MM.1S (cell line): ENCODE data around the gene EMC1.
"Not testable (repeated sequence)": the region's sequence is repeated elsewhere in the genome, so short reads cannot be mapped to it uniquely, and the experiment has no call there.

Experiments
- DNase-seq: peaks from one replicate; pipeline ENCODE4 v3.0.0-alpha.2; 2015
- H2AFZ ChIP-seq: fragments of 300-600 bp; sonication (generic); 2 replicates; pipeline ENCODE4 v1.6.0; 2016; ENCODE audit warnings: antibody characterized with exemption, low read length
- H3F3A ChIP-seq: fragments of 300-600 bp; sonication (generic); 2 replicates; pipeline ENCODE4 v1.6.1; 2016; ENCODE audit warnings: mild to moderate bottlenecking, antibody characterized with exemption, low read length, moderate library complexity, mixed read lengths; ENCODE audit not compliant: insufficient read depth
- H3K27ac ChIP-seq: fragments of 300-600 bp; sonication (generic); 2 replicates; pipeline ENCODE4 v1.5.1; 2016; ENCODE audit warnings: mild to moderate bottlenecking, low read length
- H3K27me3 ChIP-seq: fragments of 300-600 bp; sonication (generic); replicated peaks from 2 replicates; pipeline ENCODE4 v1.6.0; 2016; ENCODE audit warnings: low read length; ENCODE audit not compliant: insufficient read depth
- H3K36me3 ChIP-seq: fragments of 300-600 bp; sonication (generic); replicated peaks from 2 replicates; pipeline ENCODE4 v1.6.1; 2016; ENCODE audit warnings: mild to moderate bottlenecking, low read length, mixed read lengths; ENCODE audit not compliant: insufficient read depth
- H3K4me1 ChIP-seq: fragments of 300-600 bp; sonication (generic); 2 replicates; pipeline ENCODE4 v1.6.1; 2016; ENCODE audit warnings: low read length, mixed read lengths
- H3K4me2 ChIP-seq: fragments of 300-600 bp; sonication (generic); 2 replicates; pipeline ENCODE4 v1.6.0; 2016; ENCODE audit warnings: low read depth, low read length
- H3K4me3 ChIP-seq: fragments of 300-600 bp; sonication (generic); 2 replicates; pipeline ENCODE4 v1.5.1; 2016; ENCODE audit warnings: low read length, mixed read lengths
- H3K79me2 ChIP-seq: fragments of 300-600 bp; sonication (generic); 2 replicates; pipeline ENCODE4 v1.6.1; 2016; ENCODE audit warnings: mixed run types, low read length, mixed read lengths
- H3K9ac ChIP-seq: fragments of 300-600 bp; sonication (generic); 2 replicates; pipeline ENCODE4 v1.6.1; 2016; ENCODE audit warnings: low read length, mixed read lengths
- H3K9me2 ChIP-seq: fragments of 300-600 bp; sonication (generic); replicated peaks from 2 replicates; pipeline ENCODE4 v1.6.1; 2016; ENCODE audit warnings: mild to moderate bottlenecking, low read length, mixed read lengths; ENCODE audit not compliant: insufficient read depth
- H3K9me3 ChIP-seq: fragments of 300-600 bp; sonication (generic); replicated peaks from 2 replicates; pipeline ENCODE4 v1.6.1; 2016; ENCODE audit warnings: mild to moderate bottlenecking, low read length, mixed read lengths; ENCODE audit not compliant: insufficient read depth
- H4K20me1 ChIP-seq: fragments of 300-600 bp; sonication (generic); 2 replicates; pipeline ENCODE4 v1.6.1; 2016; ENCODE audit warnings: mild to moderate bottlenecking, low read length, moderate library complexity, mixed read lengths; ENCODE audit not compliant: insufficient read depth
- EZH2 ChIP-seq: fragments of 300-600 bp; sonication (generic); optimal IDR thresholded peaks from 2 replicates; pipeline ENCODE3; 2017; ENCODE audit warnings: low read depth, mild to moderate bottlenecking, antibody characterized with exemption, low read length, mixed read lengths
- EZH2phosphoT487 ChIP-seq: fragments of 300-600 bp; sonication (generic); IDR thresholded peaks from 2 replicates; pipeline ENCODE4 v1.6.1; 2018; ENCODE audit warnings: antibody characterized with exemption, low read length
- TF ChIP-seq, protein P1 (sequence below): fragments of 300-600 bp; sonication (generic); IDR thresholded peaks from 2 replicates; pipeline ENCODE4 v1.5.1; 2016; ENCODE audit warnings: antibody characterized with exemption, low read length, mixed read lengths

The EMC1 gene

DNA sequence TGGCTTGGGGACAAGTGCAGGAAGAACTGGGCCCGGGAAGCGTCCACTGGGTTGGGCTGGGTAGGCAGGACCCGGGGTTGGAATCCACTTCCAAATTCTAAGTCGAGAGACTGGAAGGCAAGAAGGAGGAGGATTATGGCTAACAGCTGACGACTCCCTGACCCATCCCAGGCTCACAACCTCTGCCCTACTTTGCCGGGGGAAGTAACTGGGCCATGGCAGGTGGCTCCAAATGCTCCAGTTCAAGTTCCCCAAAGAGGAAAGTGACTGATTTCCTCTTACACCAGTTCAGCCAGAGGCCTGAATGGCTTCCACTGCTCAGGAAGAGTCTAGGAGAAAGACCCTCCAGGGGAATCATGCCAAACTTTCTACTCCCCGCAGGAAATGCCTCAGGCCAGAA is 11.4 kb downstream of the EMC1 start:
- Histone ChIP-seq H3K9me2 (no peaks in the 10 kb centered on the region), H3F3A (no peaks in the 10 kb centered on the region), H3K9ac (no peak overlapping the region), H3K36me3 (peaks cover 10% of the 10 kb centered on the region), H3K4me2 (no peak overlapping the region), H3K4me1 (no peaks in the 10 kb centered on the region), H4K20me1 (no peaks in the 10 kb centered on the region), H3K27ac (no peak overlapping the region), H3K9me3 (no peaks in the 10 kb centered on the region), H3K4me3 (no peak overlapping the region), H3K27me3 (no peaks in the 10 kb centered on the region), H2AFZ (no peak overlapping the region), H3K79me2 (no peaks in the 10 kb centered on the region)
- no peak for TF ChIP-seq EZH2phosphoT487
- TF ChIP-seq EZH2 = no peak
- TF ChIP-seq, protein P1, sequence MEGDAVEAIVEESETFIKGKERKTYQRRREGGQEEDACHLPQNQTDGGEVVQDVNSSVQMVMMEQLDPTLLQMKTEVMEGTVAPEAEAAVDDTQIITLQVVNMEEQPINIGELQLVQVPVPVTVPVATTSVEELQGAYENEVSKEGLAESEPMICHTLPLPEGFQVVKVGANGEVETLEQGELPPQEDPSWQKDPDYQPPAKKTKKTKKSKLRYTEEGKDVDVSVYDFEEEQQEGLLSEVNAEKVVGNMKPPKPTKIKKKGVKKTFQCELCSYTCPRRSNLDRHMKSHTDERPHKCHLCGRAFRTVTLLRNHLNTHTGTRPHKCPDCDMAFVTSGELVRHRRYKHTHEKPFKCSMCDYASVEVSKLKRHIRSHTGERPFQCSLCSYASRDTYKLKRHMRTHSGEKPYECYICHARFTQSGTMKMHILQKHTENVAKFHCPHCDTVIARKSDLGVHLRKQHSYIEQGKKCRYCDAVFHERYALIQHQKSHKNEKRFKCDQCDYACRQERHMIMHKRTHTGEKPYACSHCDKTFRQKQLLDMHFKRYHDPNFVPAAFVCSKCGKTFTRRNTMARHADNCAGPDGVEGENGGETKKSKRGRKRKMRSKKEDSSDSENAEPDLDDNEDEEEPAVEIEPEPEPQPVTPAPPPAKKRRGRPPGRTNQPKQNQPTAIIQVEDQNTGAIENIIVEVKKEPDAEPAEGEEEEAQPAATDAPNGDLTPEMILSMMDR = no peak
- DNase-seq = no peak

DNA sequence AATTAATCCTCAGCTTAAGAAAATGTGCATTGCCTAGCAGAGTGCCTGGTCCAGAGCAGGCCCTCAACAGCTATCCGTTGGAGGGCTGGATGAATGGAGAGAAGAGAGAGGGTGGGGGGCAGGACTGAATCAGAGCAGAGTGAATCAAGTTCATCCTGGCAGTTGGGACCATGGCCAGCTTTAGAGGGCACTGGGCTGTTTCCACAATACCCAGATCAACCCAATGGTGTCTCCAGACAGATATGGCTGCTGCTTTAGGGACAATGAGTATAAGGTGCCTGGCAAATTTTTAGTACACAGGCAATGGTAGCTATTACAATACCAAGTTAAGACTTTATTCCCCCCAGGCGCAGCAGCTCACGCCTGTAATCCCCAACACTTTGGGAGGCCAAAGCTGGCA is 17.1 kb downstream of the EMC1 start:
- TF ChIP-seq EZH2phosphoT487 (no peak), EZH2 (no peak)
- TF ChIP-seq, protein P1 = no peak
- Histone ChIP-seq H3K9ac (no peak overlapping the region), H3K9me2 (no peaks in the 10 kb centered on the region), H3K27ac (no peak overlapping the region), H3K9me3 (no peaks in the 10 kb centered on the region), H3K4me2 (no peak overlapping the region), H3K36me3 (peaks cover 9% of the 10 kb centered on the region), H3F3A (no peaks in the 10 kb centered on the region), H3K4me1 (no peaks in the 10 kb centered on the region), H2AFZ (no peak overlapping the region), H3K27me3 (no peaks in the 10 kb centered on the region), H3K4me3 (no peak overlapping the region), H3K79me2 (no peaks in the 10 kb centered on the region), H4K20me1 (no peaks in the 10 kb centered on the region)
- no peak for DNase-seq

DNA sequence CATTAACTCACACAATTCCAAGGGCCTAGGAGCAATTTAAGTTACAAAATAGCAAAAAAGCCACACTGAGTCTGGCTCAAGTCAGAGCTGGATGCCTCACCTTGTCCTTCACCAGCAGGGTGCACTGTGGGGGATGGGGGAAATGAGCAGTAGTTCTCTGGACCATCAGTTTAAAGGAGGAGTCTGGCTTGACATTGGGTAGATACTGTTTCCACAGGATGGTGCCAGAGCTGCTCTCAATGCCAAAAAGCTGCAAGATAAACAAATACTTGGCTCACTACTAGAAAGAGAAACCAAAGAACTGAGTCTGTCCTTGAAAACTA is 18.8 kb downstream of the EMC1 start:
- no peak overlapping the region for H3K4me3 ChIP-seq
- no peak overlapping the region for H3K9ac ChIP-seq
- H3K79me2 ChIP-seq = no peaks in the 10 kb centered on the region; the same call in 1 of the 2 replicates
- no peaks in the 10 kb centered on the region for H3K9me3 ChIP-seq
- no peaks in the 10 kb centered on the region for H3K27me3 ChIP-seq
- no peak overlapping the region for H3K27ac ChIP-seq
- DNase-seq = no peak
- H3K4me1 ChIP-seq = no peaks in the 10 kb centered on the region
- H3K9me2 ChIP-seq = no peaks in the 10 kb centered on the region
- TF ChIP-seq, protein P1 = no peak
- TF ChIP-seq EZH2phosphoT487 (no peak), EZH2 (no peak)
- H3K4me2 ChIP-seq = no peak overlapping the region
- H4K20me1 ChIP-seq = no peaks in the 10 kb centered on the region
- H2AFZ ChIP-seq = no peak overlapping the region
- peaks cover 7% of the 10 kb centered on the region for H3K36me3 ChIP-seq
- H3F3A ChIP-seq = no peaks in the 10 kb centered on the region

DNA sequence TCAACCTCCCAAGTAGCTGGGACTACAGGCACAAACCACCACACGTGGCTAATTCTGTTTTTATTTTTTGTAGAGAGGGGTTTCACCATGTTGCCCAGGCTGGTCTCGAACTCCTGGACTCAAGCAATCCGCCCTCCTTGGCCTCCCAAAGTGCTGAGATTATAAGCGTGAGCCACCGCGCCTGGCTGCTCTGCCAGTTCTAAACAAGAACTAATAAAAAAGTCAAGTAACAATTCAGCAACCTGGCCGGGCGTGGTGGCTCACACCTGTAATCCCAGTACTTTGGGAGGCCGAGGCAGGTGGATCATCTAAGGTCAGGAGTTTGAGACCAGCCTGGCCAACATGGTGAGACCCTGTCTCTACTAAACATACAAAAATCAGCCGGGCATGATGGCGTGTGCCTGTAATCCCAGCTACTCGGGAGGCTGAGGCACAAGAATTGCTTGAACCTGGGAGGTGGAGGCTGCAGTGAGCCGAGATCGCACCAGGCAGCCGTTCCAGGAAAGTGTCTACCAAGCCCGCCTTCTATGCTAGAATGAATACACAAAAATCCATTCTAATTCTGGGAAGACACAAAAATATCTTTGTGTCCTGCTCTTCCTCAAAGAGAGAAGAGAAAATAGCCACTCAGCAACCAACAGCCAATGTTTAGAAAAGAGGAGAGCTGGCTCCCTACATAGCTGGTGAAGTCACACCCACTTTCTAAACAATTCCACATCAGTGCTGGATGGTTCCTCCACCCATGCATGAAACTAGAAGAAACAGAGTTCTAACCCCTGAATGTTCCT is 19.4 kb downstream of the EMC1 start:
- not testable (repeated sequence) for H3K4me1 ChIP-seq, H3K27ac ChIP-seq, H2AFZ ChIP-seq, H3K4me2 ChIP-seq, H3K9me2 ChIP-seq, H3K79me2 ChIP-seq, H3K4me3 ChIP-seq, H3K9ac ChIP-seq, H3K36me3 ChIP-seq, DNase-seq, H3K27me3 ChIP-seq, H4K20me1 ChIP-seq, H3K9me3 ChIP-seq, H3F3A ChIP-seq
